ENCODE results near the gene TCF7L1. TPM values are rescaled to one million over a fixed set of nuclear protein-coding genes. Genes with fewer than 3 reads are reported as not detected.
A peak's percentile ranks its signal among the peaks of the same experiment; 100 is the strongest.

The TCF7L1 gene
- total RNA-seq, 1 donor from 2014 or later: 10.3 TPM

DNA sequence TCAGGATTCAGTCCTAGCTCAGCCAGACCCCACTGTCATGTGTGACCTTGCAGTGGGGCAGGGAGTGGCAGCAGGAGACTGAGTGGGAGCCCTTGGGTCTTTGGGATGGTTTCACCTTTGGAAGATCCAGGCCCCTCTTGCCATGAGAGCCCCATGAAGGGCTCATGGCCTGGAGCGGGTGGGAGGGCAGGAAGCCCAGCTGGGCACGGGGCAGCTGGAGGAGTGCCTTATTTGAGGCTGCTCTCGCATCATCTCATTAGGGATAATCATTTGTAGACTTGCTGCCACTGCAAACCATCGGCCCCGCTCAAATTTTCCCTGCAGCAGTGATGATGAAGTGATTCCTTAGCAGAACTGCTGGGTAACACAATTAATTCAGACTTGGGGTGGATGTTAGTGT, 120.7 kb downstream of the TCF7L1 start:
- Histone ChIP-seq H3K27ac (no peak overlapping the region), H3K9me3 (no peaks in the 10 kb centered on the region), H3K4me1 (peaks cover 31 to 58% of the 10 kb centered on the region in 2 donors), H3K36me3 (no peaks in the 10 kb centered on the region), H3K27me3 (no peaks in the 10 kb centered on the region), H3K4me3 (no peak overlapping the region)
- intact Hi-C loops (cut with DNase I): no loop called here
- TF ChIP-seq, protein P1, sequence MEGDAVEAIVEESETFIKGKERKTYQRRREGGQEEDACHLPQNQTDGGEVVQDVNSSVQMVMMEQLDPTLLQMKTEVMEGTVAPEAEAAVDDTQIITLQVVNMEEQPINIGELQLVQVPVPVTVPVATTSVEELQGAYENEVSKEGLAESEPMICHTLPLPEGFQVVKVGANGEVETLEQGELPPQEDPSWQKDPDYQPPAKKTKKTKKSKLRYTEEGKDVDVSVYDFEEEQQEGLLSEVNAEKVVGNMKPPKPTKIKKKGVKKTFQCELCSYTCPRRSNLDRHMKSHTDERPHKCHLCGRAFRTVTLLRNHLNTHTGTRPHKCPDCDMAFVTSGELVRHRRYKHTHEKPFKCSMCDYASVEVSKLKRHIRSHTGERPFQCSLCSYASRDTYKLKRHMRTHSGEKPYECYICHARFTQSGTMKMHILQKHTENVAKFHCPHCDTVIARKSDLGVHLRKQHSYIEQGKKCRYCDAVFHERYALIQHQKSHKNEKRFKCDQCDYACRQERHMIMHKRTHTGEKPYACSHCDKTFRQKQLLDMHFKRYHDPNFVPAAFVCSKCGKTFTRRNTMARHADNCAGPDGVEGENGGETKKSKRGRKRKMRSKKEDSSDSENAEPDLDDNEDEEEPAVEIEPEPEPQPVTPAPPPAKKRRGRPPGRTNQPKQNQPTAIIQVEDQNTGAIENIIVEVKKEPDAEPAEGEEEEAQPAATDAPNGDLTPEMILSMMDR (IDR thresholded peaks at IDR 0.05): no peak
- no peak for DNase-seq (ENCODE audit: low spot score in 2 of 2)

DNA sequence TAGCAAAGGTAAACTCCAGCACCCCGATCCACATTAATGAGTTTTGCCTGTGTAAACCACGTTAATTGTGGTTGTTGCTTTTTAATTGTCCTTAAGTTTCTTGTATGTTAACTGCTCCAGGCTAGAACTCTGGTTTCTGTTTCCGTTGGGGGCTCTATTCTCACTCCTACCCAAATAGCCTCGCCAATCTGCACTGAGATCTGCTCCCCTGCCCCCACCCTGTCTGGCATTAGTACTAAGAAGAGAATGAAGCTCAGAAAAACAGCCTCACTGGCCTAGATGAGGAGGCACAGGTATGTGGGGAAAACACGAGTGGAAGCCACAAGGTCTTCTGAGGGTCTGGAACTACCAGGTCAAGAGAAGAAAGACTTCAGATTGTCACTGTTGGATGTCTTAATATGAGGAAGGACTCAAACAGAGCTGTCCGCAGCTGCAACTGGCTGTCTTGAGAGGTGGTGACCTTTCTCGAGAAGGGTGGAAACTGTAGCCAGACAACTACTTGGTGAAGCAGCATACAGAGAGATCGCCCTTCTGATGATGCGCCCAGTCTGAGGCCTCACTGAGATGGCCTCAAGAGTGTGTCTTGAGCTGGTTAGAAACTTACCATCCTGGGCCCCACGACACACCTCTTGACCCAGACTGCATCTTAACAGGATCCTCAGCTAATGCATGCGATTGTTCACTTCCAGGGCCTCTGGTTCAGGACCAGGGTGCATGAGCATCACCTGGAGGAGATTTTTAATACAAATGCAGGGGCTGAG, 121.5 kb downstream of the TCF7L1 start:
- TF ChIP-seq, protein P1 (IDR thresholded peaks at IDR 0.05): no peak
- H3K4me3 ChIP-seq: no peak overlapping the region
- H3K4me1 ChIP-seq: peaks cover 24 to 57% of the 10 kb centered on the region in 2 donors
- no peaks in the 10 kb centered on the region for H3K9me3 ChIP-seq
- H3K36me3 ChIP-seq: no peaks in the 10 kb centered on the region
- DNase-seq (ENCODE audit: low spot score in 2 of 2): no peak
- intact Hi-C loops (cut with DNase I): no loop called here
- peak overlapping the region in 1 of 2 donors; percentile 24 for H3K27ac ChIP-seq
- H3K27me3 ChIP-seq: no peaks in the 10 kb centered on the region

DNA sequence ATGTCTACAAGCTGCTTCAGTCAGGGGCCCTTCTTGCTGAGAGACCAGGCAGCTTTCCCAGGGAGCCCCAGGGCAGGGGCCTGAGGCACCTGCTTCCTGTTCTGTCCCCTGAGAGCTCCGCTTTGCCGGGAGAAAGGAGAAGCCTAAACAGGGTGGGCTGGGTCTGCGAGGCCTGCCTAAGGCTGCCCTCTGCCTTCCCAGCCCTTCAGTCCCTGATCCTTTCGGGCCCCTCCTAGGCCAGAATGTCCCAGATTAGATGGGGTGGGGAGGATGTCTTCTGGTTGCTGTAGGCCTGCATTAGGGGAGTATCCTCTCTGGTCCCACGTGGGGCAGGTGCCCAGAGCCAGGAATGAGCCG, 122.2 kb downstream of the TCF7L1 start:
- Histone ChIP-seq H3K9me3 (no peaks in the 10 kb centered on the region), H3K4me3 (peak overlapping the region in 1 of 2 donors; percentile 44), H3K27me3 (no peaks in the 10 kb centered on the region), H3K27ac (peak overlapping the region; percentile 62 to 81), H3K4me1 (peaks cover 24 to 58% of the 10 kb centered on the region in 2 donors), H3K36me3 (no peaks in the 10 kb centered on the region)
- TF ChIP-seq, protein P1 (IDR thresholded peaks at IDR 0.05): no peak
- no peak for DNase-seq (ENCODE audit: low spot score in 2 of 2)
- intact Hi-C loops (cut with DNase I): no loop called here

DNA sequence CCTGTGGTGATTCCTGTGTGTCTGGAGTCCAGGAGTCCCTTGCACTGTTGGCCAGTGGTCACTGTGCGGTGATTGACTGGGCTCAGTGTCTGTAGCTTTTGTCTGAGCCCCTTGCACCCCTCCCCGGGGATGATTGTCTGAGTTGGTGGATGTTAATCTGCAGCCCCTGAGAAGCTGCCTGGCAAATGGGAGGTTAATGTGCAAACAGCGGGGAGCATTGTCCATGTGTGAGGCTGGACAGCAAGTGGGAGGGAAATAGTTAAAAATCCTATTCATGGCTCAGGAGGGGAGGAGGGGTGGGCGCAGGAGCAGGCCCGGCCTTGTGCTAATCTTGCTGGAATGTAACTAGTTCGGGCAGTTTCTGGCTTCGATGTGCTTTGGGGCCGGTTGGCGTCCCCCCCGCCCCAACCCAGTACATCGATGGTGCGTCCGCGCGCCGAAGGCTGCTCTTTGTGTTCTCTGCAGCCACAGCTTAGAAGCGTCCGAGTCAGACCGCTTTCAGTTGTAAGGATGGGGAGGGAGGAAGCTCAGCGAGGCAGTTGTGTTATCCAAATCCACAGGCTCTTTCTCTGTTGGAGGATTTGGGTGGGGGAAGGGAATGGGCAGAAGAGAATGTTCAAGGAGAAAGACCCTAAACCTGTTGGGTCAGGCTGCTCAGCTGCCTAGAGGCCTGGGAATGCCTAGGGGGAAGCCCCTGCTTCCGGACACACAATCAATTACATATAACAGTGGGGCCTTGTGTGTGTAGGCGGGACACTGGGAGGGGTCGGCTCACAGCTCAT, 122.8 kb downstream of the TCF7L1 start:
- Histone ChIP-seq H3K36me3 (no peaks in the 10 kb centered on the region), H3K27me3 (no peaks in the 10 kb centered on the region), H3K4me1 (peaks cover 24 to 56% of the 10 kb centered on the region in 2 donors), H3K9me3 (no peaks in the 10 kb centered on the region), H3K4me3 (peak overlapping the region in 1 of 2 donors; percentile 44), H3K27ac (peak overlapping the region; percentile 62 to 81)
- DNase-seq (ENCODE audit: low spot score in 2 of 2): peak in 1 of 2 donors; percentile 76
- intact Hi-C loops (cut with DNase I): no loop called here
- TF ChIP-seq, protein P1 (IDR thresholded peaks at IDR 0.05): no peak

DNA sequence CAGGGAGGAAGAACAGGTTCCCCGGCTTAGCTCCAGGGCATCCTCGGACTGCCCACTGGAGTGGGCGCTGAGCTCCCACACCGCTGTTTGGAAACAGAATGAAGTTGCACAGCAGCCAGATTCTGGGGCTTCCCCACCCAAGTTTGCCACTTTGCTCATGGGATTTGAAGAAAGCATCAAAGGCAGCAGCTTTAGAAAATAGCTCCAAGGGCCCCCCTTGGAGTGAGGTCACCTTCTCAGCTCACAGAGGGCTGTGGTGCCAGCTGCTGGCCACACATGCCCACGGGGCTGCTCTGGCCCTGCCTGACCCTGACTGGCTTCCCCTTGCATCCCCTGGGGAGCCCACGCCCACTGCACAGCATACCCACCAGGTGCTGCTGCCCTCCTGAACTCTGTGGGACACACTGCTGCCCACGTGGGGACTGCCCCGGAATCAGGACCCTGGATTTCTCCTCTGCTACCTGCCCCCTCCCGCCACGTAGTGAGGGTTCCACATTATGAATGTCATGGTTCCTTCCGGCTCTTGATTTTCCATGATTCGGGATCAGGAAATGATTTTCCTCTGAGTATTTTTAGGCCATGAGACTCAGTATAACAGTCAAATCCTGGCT, 124.3 kb downstream of the TCF7L1 start:
- Histone ChIP-seq H3K4me3 (peak overlapping the region in 1 of 2 donors; percentile 1), H3K4me1 (peaks cover 24 to 56% of the 10 kb centered on the region in 2 donors), H3K27me3 (no peaks in the 10 kb centered on the region), H3K9me3 (no peaks in the 10 kb centered on the region), H3K27ac (peak overlapping the region; percentile 81 to 82), H3K36me3 (no peaks in the 10 kb centered on the region)
- intact Hi-C loops (cut with DNase I): no loop called here
- TF ChIP-seq, protein P1 (IDR thresholded peaks at IDR 0.05): peak in 1 of 3 experiments; percentile 9
- peak in 1 of 2 donors; percentile 74 for DNase-seq (ENCODE audit: low spot score in 2 of 2)
